ENCODE data around the gene SAMM50.

- TF ChIP-seq, protein P1, sequence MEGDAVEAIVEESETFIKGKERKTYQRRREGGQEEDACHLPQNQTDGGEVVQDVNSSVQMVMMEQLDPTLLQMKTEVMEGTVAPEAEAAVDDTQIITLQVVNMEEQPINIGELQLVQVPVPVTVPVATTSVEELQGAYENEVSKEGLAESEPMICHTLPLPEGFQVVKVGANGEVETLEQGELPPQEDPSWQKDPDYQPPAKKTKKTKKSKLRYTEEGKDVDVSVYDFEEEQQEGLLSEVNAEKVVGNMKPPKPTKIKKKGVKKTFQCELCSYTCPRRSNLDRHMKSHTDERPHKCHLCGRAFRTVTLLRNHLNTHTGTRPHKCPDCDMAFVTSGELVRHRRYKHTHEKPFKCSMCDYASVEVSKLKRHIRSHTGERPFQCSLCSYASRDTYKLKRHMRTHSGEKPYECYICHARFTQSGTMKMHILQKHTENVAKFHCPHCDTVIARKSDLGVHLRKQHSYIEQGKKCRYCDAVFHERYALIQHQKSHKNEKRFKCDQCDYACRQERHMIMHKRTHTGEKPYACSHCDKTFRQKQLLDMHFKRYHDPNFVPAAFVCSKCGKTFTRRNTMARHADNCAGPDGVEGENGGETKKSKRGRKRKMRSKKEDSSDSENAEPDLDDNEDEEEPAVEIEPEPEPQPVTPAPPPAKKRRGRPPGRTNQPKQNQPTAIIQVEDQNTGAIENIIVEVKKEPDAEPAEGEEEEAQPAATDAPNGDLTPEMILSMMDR (IDR thresholded peaks at IDR 0.05) = no peak
- no peak for TF ChIP-seq POLR2A (IDR thresholded peaks at IDR 0.05)
- TF ChIP-seq EP300 (IDR thresholded peaks at IDR 0.05) = no peak
These were observed 45.5 kb upstream of the SAMM50 start for GRCh38 chr22:43909708-43910107.
